ENCODE measurements around the gene FGF22. TPM values are rescaled to one million over a fixed set of nuclear protein-coding genes. Genes with fewer than 3 reads are reported as not detected.

Gene FGF22
- total and polyA plus RNA-seq, 2 of the 4 experiments (the other 2 are of a cell fraction): 0.14 TPM; not detected in 1

- Histone ChIP-seq H3K4ac (ENCODE audit: low read depth, low read length) (no peak overlapping the region), H3K23ac (ENCODE audit: low read depth, low read length) (no peak overlapping the region), H3K79me1 (ENCODE audit: low read depth in 1 of 2, low read length in 2 of 2) (peaks cover 7 to 26% of the 10 kb centered on the region in 2 experiments), H2BK15ac (ENCODE audit: low read depth, low read length) (no peak overlapping the region), H3K36me3 (ENCODE audit: control insufficient read depth, insufficient read depth, low read length) (peaks cover 2% of the 10 kb centered on the region; the same call in 1 of the 2 replicates), H2AK9ac (replicated peaks; ENCODE audit: low read depth, low read length, poor library complexity) (peak overlapping the region; percentile 3), H2BK5ac (ENCODE audit: low read depth, low read length, poor library complexity, severe bottlenecking) (no peak overlapping the region), H3K9me3 (ENCODE audit: control insufficient read depth, insufficient read depth, low read length) (no peaks in the 10 kb centered on the region), H4K91ac (ENCODE audit: insufficient read depth, low read depth, low read length) (no peak overlapping the region), H2AFZ (replicated peaks; ENCODE audit: low read length, poor library complexity) (no peak overlapping the region), H3K27me3 (ENCODE audit: control insufficient read depth, insufficient read depth, low read length) (no peaks in the 10 kb centered on the region), H2BK20ac (ENCODE audit: low read depth, low read length) (no peak overlapping the region), H3K4me3 (ENCODE audit: insufficient read depth, low read depth, low read length) (no peak overlapping the region), H4K5ac (ENCODE audit: low read depth, low read length) (no peak overlapping the region), H2AK5ac (ENCODE audit: low read depth, low read length) (no peak overlapping the region), H3K4me2 (ENCODE audit: low read depth, low read length) (no peak overlapping the region), H3K56ac (ENCODE audit: extremely low read depth, insufficient read depth, low read length) (no peak overlapping the region), H3K18ac (ENCODE audit: low read depth, low read length) (no peak overlapping the region), H3K9me1 (ENCODE audit: insufficient read depth, low read length) (no peaks in the 10 kb centered on the region; the same call in 1 of the 2 replicates), H4K8ac (ENCODE audit: low read depth in 2 of 2, low read length in 2 of 2) (no peak overlapping the region), H3K14ac (replicated peaks; ENCODE audit: low read depth, low read length) (no peak overlapping the region), H3K9ac (ENCODE audit: low read depth, low read length) (no peak overlapping the region), H3K4me1 (ENCODE audit: control insufficient read depth, insufficient read depth, low read length) (peaks cover 12% of the 10 kb centered on the region), H2BK120ac (ENCODE audit: low read depth, low read length) (no peak overlapping the region), H4K20me1 (ENCODE audit: insufficient read depth, low read length) (peaks cover under 1% of the 10 kb centered on the region; the same call in 1 of the 2 replicates), H3K27ac (ENCODE audit: insufficient read depth, low read length) (no peak overlapping the region)
- ChIA-PET CTCF (no interaction called here), POLR2A (ENCODE audit: unreplicated experiment) (no interaction called here)
- no peak for ATAC-seq (ENCODE audit: low read depth)
- dilution Hi-C loops (cut with HindIII; ENCODE audit: low sequenced_read_pairs, unreplicated experiment) (no loop called here), in situ Hi-C loops (cut with MboI; ENCODE audit: low sequenced_read_pairs) (no loop called here), intact Hi-C loops (cut with micrococcal nuclease) (no loop called here)
- no TSS peak for BruUV-seq (replicated peaks)
- TF ChIP-seq CHD1 (IDR thresholded peaks at IDR 0.05; ENCODE audit: low read depth, low read length) (no peak), RCOR1 (IDR thresholded peaks at IDR 0.05; ENCODE audit: insufficient replicate concordance, low read length) (no peak), USF2 (IDR thresholded peaks at IDR 0.05; ENCODE audit: low read depth, low read length) (no peak), FOS (IDR thresholded peaks at IDR 0.05; ENCODE audit: low read depth, low read length) (no peak), CEBPB (IDR thresholded peaks at IDR 0.05; ENCODE audit: low read depth, low read length) (no peak), MAFK (IDR thresholded peaks at IDR 0.05; ENCODE audit: low read depth, low read length) (no peak), MAZ (IDR thresholded peaks at IDR 0.05; ENCODE audit: borderline replicate concordance, low read depth, low read length) (no peak), ELK1 (IDR thresholded peaks at IDR 0.05; ENCODE audit: borderline replicate concordance, low read depth, low read length) (no peak), POLR2A (IDR thresholded peaks at IDR 0.05; ENCODE audit: low read depth, low read length) (no peak), RFX5 (IDR thresholded peaks at IDR 0.05; ENCODE audit: low read depth, low read length) (no peak), BHLHE40 (IDR thresholded peaks at IDR 0.05; ENCODE audit: low read depth, low read length) (no peak), NFE2L2 (IDR thresholded peaks at IDR 0.05; ENCODE audit: low read depth, low read length) (no peak), SMC3 (IDR thresholded peaks at IDR 0.05; ENCODE audit: low read depth, low read length) (no peak)
- 87% methylated on average over 13 of the region's 16 CpGs; no CpG with 5 or more reads in 1 of the 2 experiments for WGBS, 2 experiments (ENCODE audit: extremely low coverage in 2 of 2, insufficient read length in 1 of 2)
- DNase-seq: no peak
Measured at GRCh38 chr19:634975-635652, 4.6 kb upstream of the FGF22 start.

Data from IMR-90 (cell line).